DOHH2 (cell line): ENCODE results near the gene ARID4B.

Source experiments
- EZH2phosphoT487 ChIP-seq: fragments of 200-600 bp; sonication (generic); IDR thresholded peaks from 2 replicates; pipeline ENCODE4 v1.6.1; 2017; ENCODE audit warnings: borderline replicate concordance, mild to moderate bottlenecking, antibody characterized with exemption, low read length, moderate library complexity, mixed read lengths
- TF ChIP-seq, protein P1 (sequence below): fragments of 200-600 bp; sonication (generic); IDR thresholded peaks from one replicate; pipeline ENCODE4 v1.5.1; 2014; ENCODE audit warnings: antibody characterized with exemption, mild to moderate bottlenecking, low read depth, low read length; ENCODE audit not compliant: poor library complexity, severe bottlenecking

- TF ChIP-seq, protein P1, sequence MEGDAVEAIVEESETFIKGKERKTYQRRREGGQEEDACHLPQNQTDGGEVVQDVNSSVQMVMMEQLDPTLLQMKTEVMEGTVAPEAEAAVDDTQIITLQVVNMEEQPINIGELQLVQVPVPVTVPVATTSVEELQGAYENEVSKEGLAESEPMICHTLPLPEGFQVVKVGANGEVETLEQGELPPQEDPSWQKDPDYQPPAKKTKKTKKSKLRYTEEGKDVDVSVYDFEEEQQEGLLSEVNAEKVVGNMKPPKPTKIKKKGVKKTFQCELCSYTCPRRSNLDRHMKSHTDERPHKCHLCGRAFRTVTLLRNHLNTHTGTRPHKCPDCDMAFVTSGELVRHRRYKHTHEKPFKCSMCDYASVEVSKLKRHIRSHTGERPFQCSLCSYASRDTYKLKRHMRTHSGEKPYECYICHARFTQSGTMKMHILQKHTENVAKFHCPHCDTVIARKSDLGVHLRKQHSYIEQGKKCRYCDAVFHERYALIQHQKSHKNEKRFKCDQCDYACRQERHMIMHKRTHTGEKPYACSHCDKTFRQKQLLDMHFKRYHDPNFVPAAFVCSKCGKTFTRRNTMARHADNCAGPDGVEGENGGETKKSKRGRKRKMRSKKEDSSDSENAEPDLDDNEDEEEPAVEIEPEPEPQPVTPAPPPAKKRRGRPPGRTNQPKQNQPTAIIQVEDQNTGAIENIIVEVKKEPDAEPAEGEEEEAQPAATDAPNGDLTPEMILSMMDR, result no peak
- no peak for TF ChIP-seq EZH2phosphoT487
Observed at GRCh38 chr1:235328271-235329138, 526 bp upstream of the ARID4B start, which contains the start of gene GGPS1.
